Astrocyte (in vitro differentiated cells and primary cell): ENCODE data around the gene BRICD5.

Source experiments
- CTCF ChIP-seq: IDR thresholded peaks from 2 replicates; pipeline ENCODE4 v1.5.1; 2011; ENCODE audit warnings: low read depth, mild to moderate bottlenecking, inconsistent platforms, low read length, moderate library complexity; ENCODE audit not compliant: insufficient read depth
- EZH2 ChIP-seq: IDR thresholded peaks from 2 replicates; pipeline ENCODE4 v1.6.1; 2012; ENCODE audit warnings: mild to moderate bottlenecking, low read length, inconsistent platforms; ENCODE audit not compliant: insufficient read depth

- TF ChIP-seq CTCF (no peak), EZH2 (no peak)
Measured at GRCh38 chr16:2209258-2210008, 1.2 kb downstream of the BRICD5 start.
